Gastrocnemius medialis (tissue), 4 donors: Measurements from ENCODE around the gene SEC16A. TPM values are rescaled to one million over a fixed set of nuclear protein-coding genes. Genes with fewer than 3 reads are reported as not detected.

Experiments
- ATAC-seq, 2 donors: fragments of 150-250 bp; one replicate each; pipeline ENCODE4 v1.9.1; 2016
- DNase-seq, 2 donors: peaks; one replicate each; pipeline ENCODE4 v3.0.0-alpha.2; 2019
- H3K27ac ChIP-seq, 4 donors: fragments of 200-600 bp; sonication (generic); 1 replicate in 1 of 4; 2 replicates in 3 of 4; pipeline ENCODE4 v1.5.1; 2016 to 2018; ENCODE audit warnings: mild to moderate bottlenecking in 2 of 4, moderate library complexity in 1 of 4
- H3K27me3 ChIP-seq, 3 donors: fragments of 200-600 bp; sonication (generic) in 2 of 3; 1 replicate in 1 of 3; 2 replicates in 2 of 3; pipeline versions ENCODE4 v1.5.1 to v1.6.0; 2016 to 2019; ENCODE audit warnings: mild to moderate bottlenecking in 1 of 3, moderate library complexity in 1 of 3
- H3K36me3 ChIP-seq, 2 donors: fragments of 200-600 bp; sonication (generic) in 1 of 2; one replicate each; pipeline ENCODE4 v1.5.1; 2017 to 2018
- H3K4me1 ChIP-seq, 2 donors: fragments of 200-600 bp; sonication (generic) in 1 of 2; one replicate each; pipeline ENCODE4 v1.5.1; 2016 to 2017; ENCODE audit warnings: mild to moderate bottlenecking in 2 of 2
- H3K4me3 ChIP-seq, 4 donors: fragments of 200-600 bp; sonication (generic) in 3 of 4; 1 replicate in 1 of 4; 2 replicates in 3 of 4; pipeline ENCODE4 v1.5.1; 2016 to 2019; ENCODE audit warnings: mild to moderate bottlenecking in 2 of 4
- H3K9me3 ChIP-seq, 3 donors: fragments of 200-600 bp; sonication (generic) in 2 of 3; 1 replicate in 1 of 3; 2 replicates in 2 of 3; pipeline ENCODE4 v1.5.1; 2016 to 2019
- CTCF ChIP-seq, 5 experiments: fragments of 450-650 bp in 3 of 5; fragments of 200-600 bp in 2 of 5; sonication (generic) in 2 of 5; IDR thresholded peaks in 4 of 5; conservative IDR thresholded peaks in 1 of 5; 1 replicate in 4 of 5; 2 replicates in 1 of 5; pipeline ENCODE4 v1.5.1; 2016 to 2019; ENCODE audit warnings: antibody characterized with exemption in 5 of 5, mild to moderate bottlenecking in 3 of 5, moderate library complexity in 3 of 5
- POLR2A ChIP-seq, 2 donors: fragments of 450-650 bp; IDR thresholded peaks; one replicate each; pipeline ENCODE4 v1.6.1; 2017; ENCODE audit warnings: antibody characterized with exemption in 2 of 2, mild to moderate bottlenecking in 2 of 2, moderate library complexity in 2 of 2
- in situ Hi-C, 4 donors: fragments of 200-750 bp; cut with MboI; loops; one replicate each; pipeline versions ENCODE4 v1.15.0 to v1.8.0; 2017; ENCODE audit warnings: low sequenced_read_pairs in 4 of 4
- intact Hi-C: fragments of 100-400 bp; cut with DNase I; formaldehyde crosslinking; loops from one replicate; pipeline ENCODE4 v1.15.1; 2023; ENCODE audit warnings: low total_unique reads
- total RNA-seq, 4 donors: library from RNA; depleted of rRNA; stranded (reverse); fragments of >200 nt; gene quantifications; one replicate each; pipeline versions ENCODE4 v1.1.0 to v1.2.3, GENCODE V29; 2016

The SEC16A gene
- total RNA-seq, 4 donors from 2014 or later, result 23.9 to 50.4 (median 46.6) TPM

- in situ Hi-C loops, result no loop called here
- ATAC-seq (no peak), DNase-seq (no peak)
- H3K4me1 ChIP-seq, result peaks cover 8 to 12% of the 10 kb centered on the region in 2 donors
- no peak overlapping the region for H3K27ac ChIP-seq
- H3K4me3 ChIP-seq, result no peak overlapping the region
- intact Hi-C loops, result no loop called here
- no peaks in the 10 kb centered on the region for H3K27me3 ChIP-seq
- TF ChIP-seq CTCF (IDR thresholded peaks at IDR 0.05 in 4 of 5, conservative IDR thresholded peaks at IDR 0.05 in 1 of 5) (no peak), POLR2A (IDR thresholded peaks at IDR 0.05) (no peak)
- H3K9me3 ChIP-seq, result no peaks in the 10 kb centered on the region
- peaks cover 0 to 39% of the 10 kb centered on the region in 2 donors for H3K36me3 ChIP-seq
These were observed 50.2 kb downstream of the SEC16A start for GRCh38 chr9:136432591-136432990.

GRCh38 chr9:136431782-136432350 lies 51.0 kb downstream of the SEC16A start:
- Histone ChIP-seq H3K4me1 (peaks cover under 1 to 5% of the 10 kb centered on the region in 2 donors), H3K27ac (no peak overlapping the region), H3K4me3 (no peak overlapping the region), H3K27me3 (no peaks in the 10 kb centered on the region), H3K36me3 (peaks cover 0 to 39% of the 10 kb centered on the region in 2 donors), H3K9me3 (no peaks in the 10 kb centered on the region)
- in situ Hi-C loops (no loop called here), intact Hi-C loops (no loop called here)
- no peak for TF ChIP-seq POLR2A (IDR thresholded peaks at IDR 0.05)
- no peak for TF ChIP-seq CTCF (IDR thresholded peaks at IDR 0.05 in 4 of 5, conservative IDR thresholded peaks at IDR 0.05 in 1 of 5)
- ATAC-seq, result no peak
- no peak for DNase-seq

- Histone ChIP-seq H3K27ac (no peak overlapping the region), H3K36me3 (peaks cover 0 to 39% of the 10 kb centered on the region in 2 donors), H3K4me1 (no peaks in the 10 kb centered on the region), H3K9me3 (no peaks in the 10 kb centered on the region), H3K4me3 (no peak overlapping the region), H3K27me3 (no peaks in the 10 kb centered on the region)
- intact Hi-C loops (no loop called here), in situ Hi-C loops (no loop called here)
- no peak for DNase-seq
- ATAC-seq, result no peak
- TF ChIP-seq CTCF (IDR thresholded peaks at IDR 0.05 in 4 of 5, conservative IDR thresholded peaks at IDR 0.05 in 1 of 5), result no peak
- no peak for TF ChIP-seq POLR2A (IDR thresholded peaks at IDR 0.05)
These were observed 52.1 kb downstream of the SEC16A start for GRCh38 chr9:136430588-136431234.

- in situ Hi-C loops, result no loop called here
- H3K4me3 ChIP-seq, result no peak overlapping the region
- TF ChIP-seq POLR2A (IDR thresholded peaks at IDR 0.05) (no peak), CTCF (IDR thresholded peaks at IDR 0.05 in 4 of 5, conservative IDR thresholded peaks at IDR 0.05 in 1 of 5) (no peak)
- ATAC-seq (no peak), DNase-seq (no peak)
- H3K36me3 ChIP-seq, result peaks cover 0 to 45% of the 10 kb centered on the region in 2 donors
- H3K9me3 ChIP-seq, result no peaks in the 10 kb centered on the region
- no peak overlapping the region for H3K27ac ChIP-seq
- no peaks in the 10 kb centered on the region for H3K4me1 ChIP-seq
- H3K27me3 ChIP-seq, result no peaks in the 10 kb centered on the region
- intact Hi-C loops, result no loop called here
These were observed 53.0 kb downstream of the SEC16A start for GRCh38 chr9:136429683-136430491.
